Ovary (tissue), 9 donors: Measurements from ENCODE around the gene NCF4. TPM values are rescaled to one million over a fixed set of nuclear protein-coding genes. Genes with fewer than 3 reads are reported as not detected.

ENCODE experiments used
- DNase-seq, 5 donors: peaks; one replicate each; pipeline ENCODE4 v3.0.0-alpha.2; 2019 to 2020
- H3K27ac ChIP-seq, 2 donors: fragments of 200-600 bp; one replicate each; pipeline versions ENCODE4 v1.5.1 to v1.8.0; 2019 to 2022
- H3K27me3 ChIP-seq: fragments of 200-600 bp; one replicate; pipeline ENCODE4 v1.8.0; 2022
- H3K36me3 ChIP-seq: fragments of 200-600 bp; sonication (generic); one replicate; pipeline ENCODE4 v1.5.1; 2019
- H3K4me1 ChIP-seq: one replicate; pipeline ENCODE4 v1.8.1; 2013; ENCODE audit warnings: mild to moderate bottlenecking, moderate library complexity; ENCODE audit not compliant: insufficient read depth
- H3K4me3 ChIP-seq: fragments of 200-600 bp; sonication (generic); one replicate; pipeline ENCODE4 v1.5.1; 2017
- H3K9me3 ChIP-seq, 2 donors: fragments of 200-600 bp in 1 of 2; sonication (generic) in 1 of 2; one replicate each; pipeline versions ENCODE4 v1.5.1 to v1.8.1; 2013 to 2019; ENCODE audit warnings: mild to moderate bottlenecking in 1 of 2, moderate library complexity in 1 of 2
- EP300 ChIP-seq: sonication (generic); formaldehyde crosslinking; IDR thresholded peaks from one replicate; pipeline ENCODE4 v1.6.1; 2017; ENCODE audit warnings: antibody characterized with exemption
- POLR2A ChIP-seq: fragments of 450-650 bp; IDR thresholded peaks from one replicate; pipeline ENCODE4 v1.6.1; 2017; ENCODE audit warnings: antibody characterized with exemption, mild to moderate bottlenecking, moderate library complexity
- WGBS, 3 donors: extraction: QIAGEN DNeasy Blood & Tissue Kit in 1 of 3; methylation state at CpG; one replicate each; pipeline versions ENCODE4 v1.1.5 to v1.1.7; 2013 to 2017; 5-methylcytosine and 5-hydroxymethylcytosine counted together
- intact Hi-C, 4 donors: fragments of 100-400 bp; cut with DNase I; formaldehyde crosslinking; loops; one replicate each; pipeline versions ENCODE4 v1.11.0 to v1.15.1; 2022 to 2023
- polyA plus RNA-seq, 2 donors: library from polyadenylated mRNA; stranded (reverse); fragments of 200-250 nt in 1 of 2; fragments of 350-450 nt in 1 of 2; fragmentation: Illumina TruSeq in 1 of 2; extraction: RNeasy Lipid Tissue Mini Kit (QIAGEN cat#74804) in 1 of 2; gene quantifications; one replicate each; pipeline ENCODE4 v1.2.3, GENCODE V29; 2013 to 2014
- total RNA-seq, 7 donors: library from RNA; depleted of rRNA in 2 of 7; stranded (reverse); fragments of >200 nt in 2 of 7; fragmentation: NEBNext Ultra II Directional in 3 of 7; extraction: Animal tissue kit (Norgen Biotek cat#: 25700) in 3 of 7; gene quantifications; one replicate each; pipeline versions ENCODE4 v1.1.0 to v1.2.4, GENCODE V29; 2016 to 2023
- TF ChIP-seq, protein P1 (sequence below), 3 donors: fragments of 450-650 bp in 2 of 3; fragments of 200-600 bp in 1 of 3; IDR thresholded peaks; one replicate each; pipeline versions ENCODE4 v1.5.1 to v1.8.0; 2016 to 2022; ENCODE audit warnings: antibody characterized with exemption in 3 of 3, mild to moderate bottlenecking in 1 of 3
- donor health status: DM: no; HTN: no; CAD: no; lungs with moderate emphysema.
- donor health status: DM: no; HTN: no; CAD: no.
- donor health status: Bipolar disorder and iron deficiency.
- donor health status: DM: yes; HTN: yes; CAD: no.
- donor health status: DM: no; HTN: no; CAD: no.
- donor health status: DM: yes; HTN: yes; CAD: no.

The NCF4 gene
- total and polyA plus RNA-seq, 9 donors = 2.2 to 6.7 (median 4.8) TPM

DNA sequence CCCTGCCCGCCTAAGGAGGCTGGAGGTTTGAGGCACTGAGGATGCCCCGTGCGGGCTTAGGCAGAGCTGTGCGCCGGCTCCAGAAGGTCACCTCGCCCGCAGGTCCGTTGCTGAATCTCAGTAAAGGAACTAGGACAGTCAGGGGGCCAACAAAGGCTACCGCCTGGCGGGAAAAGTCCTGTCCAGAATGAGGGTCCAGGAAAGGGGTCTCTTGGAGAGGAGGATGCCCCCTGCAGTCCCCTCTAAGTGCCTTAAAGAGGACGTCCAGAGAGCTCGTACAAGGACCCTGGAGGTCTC lies 44.5 kb upstream of the NCF4 start:
- TF ChIP-seq POLR2A (no peak), EP300 (no peak)
- TF ChIP-seq, protein P1, sequence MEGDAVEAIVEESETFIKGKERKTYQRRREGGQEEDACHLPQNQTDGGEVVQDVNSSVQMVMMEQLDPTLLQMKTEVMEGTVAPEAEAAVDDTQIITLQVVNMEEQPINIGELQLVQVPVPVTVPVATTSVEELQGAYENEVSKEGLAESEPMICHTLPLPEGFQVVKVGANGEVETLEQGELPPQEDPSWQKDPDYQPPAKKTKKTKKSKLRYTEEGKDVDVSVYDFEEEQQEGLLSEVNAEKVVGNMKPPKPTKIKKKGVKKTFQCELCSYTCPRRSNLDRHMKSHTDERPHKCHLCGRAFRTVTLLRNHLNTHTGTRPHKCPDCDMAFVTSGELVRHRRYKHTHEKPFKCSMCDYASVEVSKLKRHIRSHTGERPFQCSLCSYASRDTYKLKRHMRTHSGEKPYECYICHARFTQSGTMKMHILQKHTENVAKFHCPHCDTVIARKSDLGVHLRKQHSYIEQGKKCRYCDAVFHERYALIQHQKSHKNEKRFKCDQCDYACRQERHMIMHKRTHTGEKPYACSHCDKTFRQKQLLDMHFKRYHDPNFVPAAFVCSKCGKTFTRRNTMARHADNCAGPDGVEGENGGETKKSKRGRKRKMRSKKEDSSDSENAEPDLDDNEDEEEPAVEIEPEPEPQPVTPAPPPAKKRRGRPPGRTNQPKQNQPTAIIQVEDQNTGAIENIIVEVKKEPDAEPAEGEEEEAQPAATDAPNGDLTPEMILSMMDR (IDR thresholded peaks at IDR 0.05) = no peak
- Histone ChIP-seq H3K4me3 (no peak overlapping the region), H3K4me1 (peaks cover 6% of the 10 kb centered on the region), H3K27me3 (no peaks in the 10 kb centered on the region), H3K27ac (no peak overlapping the region), H3K9me3 (no peaks in the 10 kb centered on the region), H3K36me3 (no peaks in the 10 kb centered on the region)
- intact Hi-C loops = no loop called here
- 2 to 6% (median 5%) methylated on average over 12 of the region's 12 CpGs for WGBS, 3 donors
- no peak for DNase-seq

DNA sequence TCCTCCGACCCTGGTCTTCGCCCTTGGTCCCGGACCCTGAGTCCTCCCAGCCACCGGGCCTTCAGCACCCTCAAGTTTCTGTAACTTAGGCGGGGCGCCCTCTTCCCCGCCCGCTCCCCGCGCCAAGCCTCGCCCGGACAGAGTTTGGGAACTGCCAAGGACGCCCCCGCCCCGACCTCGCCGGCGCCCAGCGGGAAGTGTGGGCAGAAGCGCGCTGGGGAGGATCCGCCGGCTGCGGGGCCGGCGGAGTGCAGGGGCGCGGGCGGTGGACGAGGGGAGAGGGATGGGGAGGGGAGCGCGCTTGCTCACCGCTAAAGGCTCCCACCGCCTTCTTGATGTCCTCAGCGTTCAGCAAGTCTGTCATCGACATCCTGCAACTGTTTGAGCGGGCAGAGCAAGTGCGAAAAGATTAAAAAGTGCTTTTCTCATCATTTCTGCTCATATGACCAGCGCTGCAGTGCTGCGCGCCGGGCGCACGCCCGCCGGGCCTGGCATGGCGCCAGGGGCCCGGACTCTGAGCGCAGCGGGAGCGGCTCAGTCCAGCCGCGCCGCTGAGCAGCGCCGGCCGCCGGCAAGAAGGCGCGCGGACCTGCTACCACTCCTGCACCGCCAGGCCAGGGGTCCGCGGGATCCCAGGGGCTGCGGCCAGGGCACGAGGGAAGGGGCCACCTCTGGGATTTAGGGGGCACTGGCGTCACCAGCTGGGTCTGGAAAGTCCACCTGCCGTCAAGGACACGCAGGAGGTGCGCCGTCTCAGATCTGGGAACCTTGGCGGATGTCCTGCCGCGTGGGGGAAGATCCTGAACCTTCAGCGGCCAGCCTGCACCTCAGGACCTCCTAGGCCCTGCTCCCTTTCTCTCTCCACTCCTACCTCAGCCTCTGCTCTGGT lies 43.9 kb upstream of the NCF4 start, which contains the start of gene PVALB:
TSS of gene PVALB (minus strand) at position 400 of the 889 bp plus-strand sequence. CDS start at position 370, 30 bp downstream.
- H3K4me1 ChIP-seq = peaks cover 6% of the 10 kb centered on the region

DNA sequence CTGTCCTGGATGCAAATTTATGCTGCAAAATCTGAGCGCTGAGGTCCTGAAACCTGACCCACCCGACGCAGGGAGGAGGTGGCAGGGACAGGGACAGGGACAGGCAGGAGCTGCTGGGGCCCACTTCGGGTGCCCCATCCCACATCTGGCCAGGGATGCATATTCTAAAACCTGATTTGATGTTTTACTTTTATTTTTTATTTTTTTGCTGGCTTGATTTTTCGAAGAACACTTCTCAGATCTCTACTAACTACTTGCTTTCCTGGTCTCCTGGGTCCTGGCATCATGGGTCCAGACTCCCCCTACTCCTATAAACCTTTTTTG lies 43.3 kb upstream of the NCF4 start:
- H3K36me3 ChIP-seq = no peaks in the 10 kb centered on the region
- no peak for DNase-seq
- no peaks in the 10 kb centered on the region for H3K9me3 ChIP-seq
- no peak for TF ChIP-seq EP300
- TF ChIP-seq POLR2A = no peak
- TF ChIP-seq, protein P1 (IDR thresholded peaks at IDR 0.05) = no peak
- intact Hi-C loops = no loop called here
- H3K4me1 ChIP-seq = peaks cover 6% of the 10 kb centered on the region
- WGBS, 3 donors = 24 to 30% (median 29%) methylated on average over 5 of the region's 5 CpGs
- no peak overlapping the region for H3K27ac ChIP-seq
- H3K4me3 ChIP-seq = no peak overlapping the region
- H3K27me3 ChIP-seq = no peaks in the 10 kb centered on the region

More for the DNA sequence above, 43.9 kb upstream of the NCF4 start, which contains the start of gene PVALB:
- Histone ChIP-seq H3K4me3 (peak within 1 kb of the TSS; percentile 16), H3K9me3 (no peaks in the 10 kb centered on the region), H3K27me3 (no peaks in the 10 kb centered on the region), H3K36me3 (no peaks in the 10 kb centered on the region), H3K27ac (no peak within 1 kb of the TSS)
- intact Hi-C loops = no loop called here
- 1 to 2% (median 1%) methylated on average over 74 to 75 of the region's 75 CpGs for WGBS, 3 donors
- peak in 3 of 5 donors; percentile 12 to 61 (median 48) for DNase-seq
- TF ChIP-seq, protein P1 (IDR thresholded peaks at IDR 0.05) = no peak
- TF ChIP-seq EP300 = no peak

DNA sequence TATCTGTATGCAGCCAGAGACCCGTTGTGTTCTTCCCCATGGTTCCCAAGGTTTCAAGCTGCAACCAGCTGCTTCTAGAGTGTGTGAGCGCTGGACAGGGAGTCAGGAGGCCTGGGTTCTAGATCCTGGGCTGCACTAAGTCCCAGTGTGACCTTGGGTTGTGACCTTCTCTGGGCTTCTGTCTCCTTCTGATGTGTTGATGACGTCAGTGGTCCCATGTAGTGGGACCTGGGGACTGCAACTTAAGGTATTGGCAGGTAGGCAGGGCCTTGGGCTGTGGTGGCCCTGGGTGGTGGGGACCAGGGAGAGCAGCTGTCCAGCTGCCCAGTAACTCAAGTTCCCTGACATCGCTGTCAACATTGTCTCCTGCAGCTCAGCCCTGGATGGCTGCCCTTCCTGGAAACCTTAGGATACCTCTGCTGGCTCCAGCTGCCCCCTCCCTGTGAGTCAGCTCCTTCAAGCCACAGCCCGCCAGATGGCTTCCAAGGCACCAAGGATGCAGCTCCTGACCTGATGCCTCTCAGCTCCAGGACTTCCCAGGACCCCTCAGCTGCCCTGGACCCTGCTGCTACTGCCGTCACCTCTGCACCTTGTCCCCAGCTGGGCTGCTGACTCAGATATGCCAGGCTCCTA lies 42.7 kb upstream of the NCF4 start:
- 66 to 75% (median 75%) methylated on average over 6 of the region's 6 CpGs for WGBS, 3 donors

More for the DNA sequence above, 42.7 kb upstream of the NCF4 start:
- Histone ChIP-seq H3K36me3 (no peaks in the 10 kb centered on the region), H3K4me1 (peaks cover 6% of the 10 kb centered on the region), H3K27ac (no peak overlapping the region), H3K27me3 (no peaks in the 10 kb centered on the region), H3K4me3 (no peak overlapping the region), H3K9me3 (no peaks in the 10 kb centered on the region)
- TF ChIP-seq POLR2A (no peak), EP300 (no peak)
- TF ChIP-seq, protein P1 (IDR thresholded peaks at IDR 0.05) = no peak
- DNase-seq = no peak
- intact Hi-C loops = no loop called here
